OCI-LY1 (cell line): ENCODE results near the gene CA5A.

Experiments used
- H2AFZ ChIP-seq: fragments of 200-600 bp; sonication (generic), shearing (Covaris generic); 2 replicates; pipeline ENCODE4 v1.6.0; 2014; ENCODE audit warnings: antibody characterized with exemption, mild to moderate bottlenecking, low read length
- H3F3A ChIP-seq: fragments of 200-600 bp; sonication (generic), shearing (Covaris generic); 2 replicates; pipeline ENCODE4 v1.6.0; 2014; ENCODE audit warnings: mild to moderate bottlenecking, antibody characterized with exemption, low read length, moderate library complexity; ENCODE audit not compliant: insufficient read depth
- H3K27ac ChIP-seq: fragments of 200-600 bp; sonication (generic); 2 replicates; pipeline ENCODE4 v1.5.1; 2014; ENCODE audit warnings: low read length, mixed run types, mild to moderate bottlenecking, low read depth; ENCODE audit not compliant: poor library complexity, severe bottlenecking
- H3K27me3 ChIP-seq: fragments of 200-600 bp; sonication (generic); 2 replicates; pipeline ENCODE4 v1.6.0; 2014; ENCODE audit warnings: antibody characterized with exemption, mild to moderate bottlenecking, low read length, moderate library complexity; ENCODE audit not compliant: insufficient read depth
- H3K36me3 ChIP-seq: fragments of 200-600 bp; sonication (generic); 2 replicates; pipeline ENCODE4 v1.6.1; 2014; ENCODE audit warnings: mild to moderate bottlenecking, antibody characterized with exemption, low read length, moderate library complexity, mixed read lengths; ENCODE audit not compliant: insufficient read depth
- H3K4me1 ChIP-seq: fragments of 200-600 bp; sonication (generic); 2 replicates; pipeline ENCODE4 v1.5.1; 2014; ENCODE audit warnings: mild to moderate bottlenecking, low read length, moderate library complexity; ENCODE audit not compliant: insufficient read depth, severe bottlenecking
- H3K4me2 ChIP-seq: fragments of 200-600 bp; sonication (generic), shearing (Covaris generic); 2 replicates; pipeline ENCODE4 v1.6.1; 2014; ENCODE audit warnings: low read length
- H3K4me3 ChIP-seq: fragments of 200-600 bp; sonication (generic); 2 replicates; pipeline ENCODE4 v1.5.1; 2014; ENCODE audit warnings: low read length, low read depth, mild to moderate bottlenecking, mixed read lengths; ENCODE audit not compliant: poor library complexity, severe bottlenecking
- H3K79me2 ChIP-seq: fragments of 200-600 bp; shearing (Covaris generic); 2 replicates; pipeline ENCODE4 v1.6.1; 2016; ENCODE audit warnings: mixed run types, low read length, mixed read lengths; ENCODE audit not compliant: insufficient read depth
- H3K9ac ChIP-seq: fragments of 200-600 bp; sonication (generic), shearing (Covaris generic); 2 replicates; pipeline ENCODE4 v1.6.1; 2014; ENCODE audit warnings: mild to moderate bottlenecking, low read length, mixed read lengths
- H3K9me2 ChIP-seq: fragments of 200-600 bp; sonication (generic), shearing (Covaris generic); 2 replicates; pipeline ENCODE4 v1.6.1; 2014; ENCODE audit warnings: low read depth, mild to moderate bottlenecking, low read length, mixed read lengths
- H3K9me3 ChIP-seq: fragments of 200-600 bp; shearing (Covaris generic); 2 replicates; pipeline ENCODE4 v1.6.1; 2014; ENCODE audit warnings: low read length, mixed read lengths
- H4K20me1 ChIP-seq: fragments of 200-600 bp; sonication (generic), shearing (Covaris generic); 2 replicates; pipeline ENCODE4 v1.6.0; 2016; ENCODE audit warnings: mild to moderate bottlenecking, low read length; ENCODE audit not compliant: insufficient read depth
- CTCF ChIP-seq: fragments of 200-600 bp; sonication (generic), shearing (Covaris generic); IDR thresholded peaks from 2 replicates; pipeline ENCODE4 v1.5.1; 2017; ENCODE audit warnings: mild to moderate bottlenecking, antibody characterized with exemption, low read length, moderate library complexity, mixed read lengths
- EZH2 ChIP-seq: fragments of 200-600 bp; sonication (generic), shearing (Covaris generic); IDR thresholded peaks from 2 replicates; pipeline ENCODE4 v1.8.0; 2017; ENCODE audit warnings: borderline replicate concordance, mixed run types, mild to moderate bottlenecking, antibody characterized with exemption, low read length, moderate library complexity, mixed read lengths

CA5A gene

DNA sequence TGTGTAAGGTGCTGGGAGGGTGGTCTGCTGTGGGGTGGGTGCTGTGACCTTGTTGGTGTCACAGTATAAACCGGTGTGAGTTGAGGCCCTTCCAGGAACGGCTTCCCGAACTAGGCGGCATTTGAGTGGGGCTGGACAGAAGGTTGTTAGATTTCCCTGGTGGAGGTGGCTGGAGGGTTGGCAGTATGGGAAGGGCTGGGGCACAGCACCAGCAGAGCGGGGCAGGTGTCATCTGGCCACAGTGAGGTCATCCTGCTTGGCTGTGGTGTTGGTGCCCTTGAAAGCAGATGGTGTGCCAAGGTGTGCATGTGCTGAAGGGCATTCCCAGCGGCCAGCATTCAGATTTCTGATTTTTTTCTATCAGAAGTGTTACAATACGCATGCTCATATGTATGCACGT is 43.0 kb upstream of the CA5A start:
- Histone ChIP-seq H3K36me3 (peaks cover 22% of the 10 kb centered on the region), H2AFZ (no peak overlapping the region), H3K9ac (no peak overlapping the region), H3K27ac (no peak overlapping the region), H3K9me3 (no peaks in the 10 kb centered on the region), H3F3A (no peaks in the 10 kb centered on the region), H3K9me2 (no peaks in the 10 kb centered on the region), H3K79me2 (0 out of 2 replicates have a peak, but pooled peaks cover under 1% of the 10 kb centered on the region), H3K4me2 (no peak overlapping the region), H3K4me1 (no peaks in the 10 kb centered on the region), H4K20me1 (no peaks in the 10 kb centered on the region), H3K4me3 (no peak overlapping the region), H3K27me3 (no peaks in the 10 kb centered on the region)
- no peak for TF ChIP-seq EZH2

DNA sequence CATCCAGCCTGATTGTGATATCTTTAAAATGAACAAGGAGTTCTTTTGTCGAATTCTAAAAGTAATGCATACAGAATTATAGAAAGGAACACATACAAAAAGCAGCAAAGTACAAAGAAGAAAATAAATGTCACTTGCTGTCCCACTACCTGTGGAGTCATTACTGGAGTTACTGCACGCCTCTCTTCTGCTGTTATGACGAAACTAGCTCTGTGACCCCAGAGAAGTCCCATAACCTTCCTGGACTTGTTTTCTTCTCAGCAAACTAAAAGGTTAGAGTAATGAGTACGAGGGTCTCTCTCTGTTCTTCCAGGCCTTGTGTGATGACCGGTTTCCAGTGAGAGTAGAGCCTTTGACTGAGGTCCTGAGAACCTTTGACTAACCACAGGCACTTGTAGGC is 41.8 kb upstream of the CA5A start:
- H4K20me1 ChIP-seq = no peaks in the 10 kb centered on the region
- H3F3A ChIP-seq = no peaks in the 10 kb centered on the region
- no peak for TF ChIP-seq EZH2
- TF ChIP-seq CTCF = no peak
- H3K9me3 ChIP-seq = no peaks in the 10 kb centered on the region
- no peaks in the 10 kb centered on the region for H3K9me2 ChIP-seq
- H3K27ac ChIP-seq = no peak overlapping the region
- H3K27me3 ChIP-seq = no peaks in the 10 kb centered on the region
- peaks cover 18% of the 10 kb centered on the region for H3K36me3 ChIP-seq
- peaks cover 12% of the 10 kb centered on the region for H3K79me2 ChIP-seq
- no peaks in the 10 kb centered on the region for H3K4me1 ChIP-seq
- no peak overlapping the region for H3K4me2 ChIP-seq
- no peak overlapping the region for H2AFZ ChIP-seq
- no peak overlapping the region for H3K4me3 ChIP-seq
- no peak overlapping the region for H3K9ac ChIP-seq

GRCh38 chr16:87976665-87977064 is 40.3 kb upstream of the CA5A start:
- Histone ChIP-seq H3K27me3 (no peaks in the 10 kb centered on the region), H2AFZ (no peak overlapping the region), H3K9me3 (0 out of 2 replicates have a peak, but pooled peaks cover 1% of the 10 kb centered on the region), H3K36me3 (peaks cover 9% of the 10 kb centered on the region), H3F3A (no peaks in the 10 kb centered on the region), H3K4me1 (no peaks in the 10 kb centered on the region), H3K9me2 (no peaks in the 10 kb centered on the region), H3K27ac (no peak overlapping the region), H4K20me1 (no peaks in the 10 kb centered on the region), H3K4me2 (no peak overlapping the region), H3K79me2 (peaks cover 24% of the 10 kb centered on the region), H3K4me3 (no peak overlapping the region), H3K9ac (no peak overlapping the region)
- TF ChIP-seq CTCF (no peak), EZH2 (no peak)

DNA sequence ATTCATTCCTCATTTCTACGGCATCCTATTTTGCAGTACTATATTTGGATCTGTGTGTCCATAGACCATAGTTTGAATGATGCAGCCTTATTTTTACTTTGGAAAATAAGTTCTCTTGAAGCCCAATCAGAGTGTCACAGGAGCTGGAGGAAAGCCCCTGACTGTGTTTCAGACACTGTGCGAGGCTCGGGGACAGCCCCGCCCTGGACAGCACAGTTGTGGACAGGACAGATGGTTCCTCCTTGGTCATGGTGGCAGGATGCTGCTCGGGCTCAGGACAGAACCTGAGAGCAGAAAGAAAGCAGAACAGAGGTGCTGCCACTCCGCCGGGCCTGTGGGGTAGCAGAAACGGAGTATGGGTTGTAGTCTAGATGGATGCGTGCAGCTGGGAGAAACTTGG is 37.8 kb upstream of the CA5A start:
- Histone ChIP-seq H3K36me3 (peaks cover 14% of the 10 kb centered on the region), H3K4me2 (no peak overlapping the region), H2AFZ (no peak overlapping the region), H3K79me2 (peaks cover 41% of the 10 kb centered on the region), H3K27ac (no peak overlapping the region), H3K9ac (no peak overlapping the region), H4K20me1 (no peaks in the 10 kb centered on the region), H3K27me3 (no peaks in the 10 kb centered on the region), H3F3A (no peaks in the 10 kb centered on the region), H3K9me2 (no peaks in the 10 kb centered on the region), H3K9me3 (peaks cover 7% of the 10 kb centered on the region; the same call in 1 of the 2 replicates), H3K4me1 (no peaks in the 10 kb centered on the region), H3K4me3 (no peak overlapping the region)
- no peak for TF ChIP-seq CTCF
- no peak for TF ChIP-seq EZH2
